GM21381 (cell line): Measurements from ENCODE around the gene BANF1.
A peak's percentile ranks its signal among the peaks of the same experiment; 100 is the strongest.

Source experiments
- ATAC-seq: cut with Tn5 transposase; IDR thresholded peaks from one replicate; pipeline ENCODE4 v1.9.1; 2021; ENCODE audit warnings: mild to moderate bottlenecking, moderate library complexity; ENCODE audit not compliant: unreplicated experiment

The BANF1 gene

DNA sequence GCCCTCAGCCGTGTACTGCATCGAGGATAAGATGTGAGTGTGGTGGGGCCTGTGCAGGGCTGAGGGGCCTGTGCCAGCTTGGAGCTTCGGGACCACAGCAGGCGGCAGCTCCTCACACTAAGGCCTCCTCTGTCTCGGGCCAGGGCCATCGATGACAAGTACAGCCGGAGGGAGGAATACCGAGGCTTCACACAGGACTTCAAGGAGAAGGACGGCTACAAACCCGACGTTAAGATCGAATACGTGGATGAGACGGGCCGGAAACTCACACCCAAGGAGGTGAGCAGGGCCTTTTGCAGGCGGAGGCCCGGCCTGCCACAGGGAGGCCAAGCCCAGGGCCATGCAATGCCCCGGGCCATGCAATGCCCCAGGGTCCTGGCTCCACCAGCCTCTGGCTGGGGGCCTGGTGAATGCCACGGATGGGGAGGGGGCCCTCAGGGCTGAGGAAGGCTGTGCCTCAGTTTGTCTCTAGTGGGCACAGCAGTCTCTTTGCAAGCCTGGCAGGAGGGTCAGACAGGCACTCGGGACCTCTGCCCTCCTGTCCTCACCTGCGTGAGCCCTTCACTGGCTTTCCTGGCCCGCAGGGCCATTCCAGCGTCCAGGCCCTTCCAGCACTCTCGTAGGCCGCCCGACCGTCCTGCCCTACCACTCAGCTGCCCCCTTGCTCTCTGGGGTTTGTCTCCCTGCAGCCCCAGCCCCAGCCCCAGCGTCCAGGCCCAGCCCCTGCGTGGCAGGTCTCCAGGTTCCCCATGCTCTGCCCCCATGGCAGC lies 24.5 kb upstream of the BANF1 start:
- ATAC-seq: no peak

DNA sequence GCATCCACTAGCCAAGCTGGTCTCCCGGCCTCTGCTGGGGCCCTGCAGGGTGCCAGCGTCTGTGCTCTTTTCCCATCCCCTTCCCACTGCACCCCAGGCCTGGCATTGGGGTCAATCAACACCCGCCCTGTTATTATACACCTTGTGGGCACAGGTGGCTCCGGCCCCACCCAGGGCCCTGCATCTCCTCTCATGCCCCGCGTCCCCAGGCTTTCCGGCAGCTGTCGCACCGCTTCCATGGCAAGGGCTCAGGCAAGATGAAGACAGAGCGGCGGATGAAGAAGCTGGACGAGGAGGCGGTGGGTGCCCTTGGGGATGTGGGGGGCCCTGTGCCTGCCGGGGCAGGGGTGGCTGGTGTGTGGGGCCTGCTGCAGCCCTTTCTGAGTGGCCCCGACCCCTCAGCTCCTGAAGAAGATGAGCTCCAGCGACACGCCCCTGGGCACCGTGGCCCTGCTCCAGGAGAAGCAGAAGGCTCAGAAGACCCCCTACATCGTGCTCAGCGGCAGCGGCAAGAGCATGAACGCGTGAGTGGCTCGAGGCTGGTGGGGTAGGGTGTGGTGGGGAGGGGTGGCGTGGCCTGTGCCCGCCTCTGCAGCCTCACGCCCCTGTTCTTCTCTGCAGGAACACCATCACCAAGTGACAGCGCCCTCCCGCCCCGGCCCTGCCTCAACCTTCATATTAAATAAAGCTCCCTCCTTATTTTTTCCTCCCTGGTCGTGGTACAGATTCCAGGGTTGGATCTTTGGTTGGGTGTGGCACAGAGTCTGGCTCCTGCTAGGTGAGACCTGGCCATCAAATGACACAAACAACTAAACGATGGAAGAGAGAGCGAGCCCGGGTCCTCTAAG lies 23.7 kb upstream of the BANF1 start:
- no peak for ATAC-seq

- no peak for ATAC-seq
Observed at GRCh38 chr11:65979261-65979759, 23.0 kb upstream of the BANF1 start.

GRCh38 chr11:65981101-65981740 lies 21.1 kb upstream of the BANF1 start:
- ATAC-seq: no peak

DNA sequence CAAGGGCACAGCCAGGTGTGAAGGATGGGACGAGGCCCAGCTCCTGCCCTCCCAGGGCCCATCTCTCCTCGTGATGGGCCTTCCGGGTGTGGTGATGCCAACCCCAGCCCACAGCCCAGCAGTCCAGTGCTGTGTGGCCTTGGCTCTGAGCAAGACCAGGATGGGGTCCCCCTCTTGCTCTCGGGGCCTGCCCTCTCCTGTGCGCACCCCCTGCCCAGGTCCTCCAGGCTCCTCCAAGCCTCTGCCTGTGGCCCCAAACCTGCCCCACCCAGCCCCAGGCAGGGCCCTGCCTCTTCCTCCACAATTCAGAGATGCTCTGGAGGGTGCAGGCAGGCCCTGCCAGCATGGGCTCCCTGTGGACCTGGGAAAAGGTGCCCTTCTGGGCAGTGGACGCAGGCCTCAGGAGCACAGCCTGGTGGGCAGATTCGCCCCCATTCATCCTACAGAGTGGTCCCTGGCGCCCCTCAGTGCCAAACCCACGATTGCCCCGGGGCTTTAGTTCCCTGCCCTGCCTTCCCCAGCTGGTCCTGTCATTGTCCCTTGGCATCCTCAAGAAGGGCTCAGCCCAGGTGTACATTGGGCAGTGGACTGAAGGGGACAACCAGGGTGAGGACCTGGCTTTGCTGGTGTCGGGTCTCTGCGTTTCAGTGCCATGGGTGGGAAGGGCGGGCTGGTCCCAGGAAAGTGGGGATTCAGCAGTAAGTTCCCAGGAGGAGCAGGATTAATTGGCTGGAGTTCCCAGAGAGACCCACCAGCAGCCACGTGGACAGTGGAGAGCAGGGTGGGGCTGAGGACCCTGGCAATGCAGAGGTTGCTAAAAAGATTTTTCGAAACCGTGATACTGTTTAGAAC lies 20.1 kb upstream of the BANF1 start:
- no peak for ATAC-seq

DNA sequence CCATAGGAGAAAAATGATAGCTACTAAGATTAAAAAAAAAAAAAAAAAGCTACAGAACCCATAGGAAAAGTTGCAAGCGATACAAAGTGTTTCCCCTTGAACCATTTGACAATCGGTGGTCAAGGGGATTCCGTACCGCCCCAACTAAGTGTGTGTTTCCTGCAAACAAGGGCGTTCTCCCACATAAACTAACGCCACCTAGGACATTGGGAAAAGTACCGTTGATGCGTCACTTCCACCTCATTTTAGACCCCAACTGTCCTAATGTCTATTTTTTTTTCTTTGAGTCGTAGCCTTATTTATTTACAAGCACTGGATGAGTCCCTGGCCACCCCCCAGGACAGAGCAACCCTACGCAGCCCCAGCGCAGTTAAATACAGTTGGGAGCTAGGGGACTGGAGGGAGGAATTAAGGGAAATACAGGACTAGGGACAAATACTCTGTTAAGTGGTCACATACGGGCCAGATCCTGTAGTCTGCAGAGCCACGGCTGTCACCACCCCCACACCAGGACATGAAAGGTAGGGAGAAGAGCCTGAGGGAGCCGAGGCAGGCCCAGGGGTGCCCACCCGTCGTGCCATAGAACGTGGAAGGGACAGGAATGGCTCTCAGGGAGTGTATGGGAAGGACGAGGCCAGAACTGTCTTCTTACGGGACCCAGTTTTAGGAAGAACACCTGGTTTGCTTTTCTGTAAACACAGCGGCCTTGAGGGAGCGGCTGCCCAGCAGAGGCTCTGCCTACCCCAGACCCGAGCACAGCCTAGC lies 19.3 kb upstream of the BANF1 start:
- no peak for ATAC-seq

- no peak for ATAC-seq
Observed at GRCh38 chr11:65983589-65983987, 18.7 kb upstream of the BANF1 start.

GRCh38 chr11:65987336-65987735 lies 15.0 kb upstream of the BANF1 start:
- ATAC-seq: no peak

DNA sequence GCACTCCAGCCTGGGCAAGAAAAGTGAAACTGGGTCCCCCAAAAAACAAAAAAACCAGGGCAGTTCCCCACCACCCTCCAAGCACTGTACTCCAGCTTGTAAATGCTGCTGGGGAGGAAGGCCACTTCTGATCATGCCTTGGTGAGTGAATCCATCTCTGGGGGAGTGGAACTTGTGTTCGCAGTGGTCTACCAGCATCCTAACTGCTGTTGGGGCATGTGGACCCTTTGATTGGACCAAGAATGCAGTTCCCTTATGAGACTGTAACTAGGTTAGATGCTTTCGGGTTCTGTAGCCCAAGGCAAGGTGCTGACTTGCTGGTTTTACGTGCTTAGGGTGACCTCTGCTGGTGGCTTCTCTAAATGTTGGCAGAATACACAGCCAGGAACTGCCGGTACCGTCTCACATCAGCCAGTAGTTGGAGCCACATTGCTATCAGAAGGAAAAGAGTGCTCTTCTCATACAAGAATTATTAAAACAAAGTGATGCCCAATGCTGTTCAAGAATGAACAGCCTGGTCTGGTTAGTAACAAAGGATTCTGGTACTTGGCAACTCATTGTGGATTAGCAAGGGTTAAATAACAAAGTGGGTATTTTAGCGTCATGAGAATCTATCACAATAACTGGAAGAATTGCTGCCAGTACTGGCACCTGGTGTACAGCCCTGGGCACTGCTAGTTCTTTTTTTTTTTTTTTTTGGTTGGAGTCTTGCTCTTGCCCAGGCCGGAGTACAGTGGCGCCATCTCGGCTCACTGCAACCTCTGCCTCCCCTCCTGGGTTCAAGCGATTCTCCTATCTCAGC lies 13.3 kb upstream of the BANF1 start:
- ATAC-seq: peak; percentile 89

GRCh38 chr11:65992056-65992455 lies 10.2 kb upstream of the BANF1 start:
- ATAC-seq: no peak

DNA sequence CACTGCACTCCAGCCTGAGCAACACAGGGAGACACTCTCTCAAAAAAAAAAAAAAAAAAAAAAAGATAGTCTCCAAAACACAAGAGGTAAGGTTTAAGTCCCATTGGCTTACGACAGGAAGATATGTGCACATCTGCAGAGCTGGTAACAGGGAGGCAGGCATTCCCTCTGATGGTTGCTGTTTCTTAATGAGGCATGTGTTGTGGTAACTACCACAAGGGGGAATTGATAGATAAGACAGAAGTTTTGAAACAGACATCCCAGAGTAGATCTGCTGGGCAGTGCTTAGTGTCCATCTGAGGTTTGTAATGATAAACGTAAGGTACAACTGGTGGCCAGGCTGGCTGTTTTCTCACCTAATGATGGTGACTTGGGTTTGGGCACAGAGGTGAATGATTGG lies 5.0 kb upstream of the BANF1 start:
- no peak for ATAC-seq

GRCh38 chr11:66002648-66003225 lies 434 bp downstream of the BANF1 start:
- peak; percentile 58 for ATAC-seq

GRCh38 chr11:66003291-66003690 lies 988 bp downstream of the BANF1 start:
- no peak for ATAC-seq

GRCh38 chr11:66004186-66004585 lies 1.9 kb downstream of the BANF1 start:
- ATAC-seq: no peak

GRCh38 chr11:66006134-66006890 lies 4.0 kb downstream of the BANF1 start:
- ATAC-seq: no peak

DNA sequence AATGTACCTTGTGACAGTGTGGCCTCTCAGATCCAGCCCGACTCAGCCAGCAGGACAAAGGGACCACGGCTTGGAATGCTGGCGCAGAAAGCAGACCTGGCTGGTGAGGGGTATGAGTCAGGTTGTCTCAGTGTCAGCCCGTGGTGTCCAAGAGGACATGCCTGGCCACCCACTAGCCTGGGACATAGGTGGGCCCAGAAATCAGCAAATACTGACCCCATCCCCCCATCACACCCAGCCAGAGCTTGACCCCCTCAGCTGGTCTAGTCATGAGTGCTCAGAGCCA lies 4.5 kb downstream of the BANF1 start:
- no peak for ATAC-seq

DNA sequence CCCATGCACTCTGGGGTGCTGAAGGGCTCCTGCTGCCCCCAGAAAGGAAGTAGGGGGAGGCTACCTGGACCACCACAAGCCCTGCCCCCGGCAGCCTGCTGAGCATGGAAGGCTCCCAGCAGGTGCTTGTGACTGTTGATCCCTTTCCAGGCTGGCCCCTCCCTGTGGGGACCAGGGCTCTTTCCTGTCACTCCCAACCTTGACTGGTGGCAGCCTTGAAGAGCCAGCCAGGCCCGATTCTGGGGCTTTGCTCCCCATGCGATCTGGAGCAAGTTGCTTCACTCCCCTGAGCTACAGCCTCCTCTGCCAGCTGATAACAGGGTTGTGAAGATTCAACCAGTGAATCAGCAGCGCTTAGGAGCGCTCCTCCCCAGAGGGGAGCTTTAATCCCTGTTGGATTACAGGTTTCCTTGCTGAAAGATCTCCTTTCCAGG lies 4.9 kb downstream of the BANF1 start:
- no peak for ATAC-seq

DNA sequence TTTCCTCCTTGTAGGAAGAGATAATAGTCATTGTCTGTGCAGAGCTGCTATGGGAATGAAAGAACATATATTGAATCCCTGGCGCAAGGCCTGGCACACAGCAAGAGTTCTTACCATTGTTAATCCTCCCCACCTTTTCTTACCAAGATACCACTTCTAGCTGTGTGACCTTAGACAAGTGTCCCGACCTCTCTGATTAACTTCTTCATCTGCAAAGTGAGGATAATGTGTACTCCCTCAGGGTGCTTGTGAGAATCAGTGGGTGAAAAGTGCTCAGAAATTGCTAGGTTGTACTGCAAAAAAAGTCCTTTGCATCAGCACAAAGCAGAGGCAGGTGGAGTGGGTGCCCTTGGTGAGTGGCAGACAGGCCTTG lies 5.8 kb downstream of the BANF1 start:
- ATAC-seq: no peak
